Hepatocyte (in vitro differentiated cells): Measurements from ENCODE around the gene SYCE3. TPM values are rescaled to one million over a fixed set of nuclear protein-coding genes. Genes with fewer than 3 reads are reported as not detected.

Experiments used
- DNase-seq: peaks from one replicate; pipeline ENCODE4 v3.0.0-alpha.2; 2016; ENCODE audit warnings: low spot score
- H2AFZ ChIP-seq: fragments of 200-600 bp; sonication (generic); 2 replicates; pipeline ENCODE4 v1.6.0; 2016; ENCODE audit warnings: antibody characterized with exemption, mild to moderate bottlenecking
- H3K27ac ChIP-seq: fragments of 200-600 bp; sonication (generic); 2 replicates; pipeline ENCODE4 v1.5.1; 2016; ENCODE audit warnings: mild to moderate bottlenecking
- H3K27me3 ChIP-seq: fragments of 200-600 bp; sonication (generic); 2 replicates; pipeline ENCODE4 v1.6.1; 2016
- H3K36me3 ChIP-seq: fragments of 200-600 bp; sonication (generic); replicated peaks from 2 replicates; pipeline ENCODE4 v1.5.1; 2016; ENCODE audit warnings: low read depth; ENCODE audit not compliant: insufficient read depth
- H3K4me1 ChIP-seq: fragments of 200-600 bp; sonication (generic); 2 replicates; pipeline ENCODE4 v1.5.1; 2016; ENCODE audit warnings: mild to moderate bottlenecking, moderate library complexity; ENCODE audit not compliant: insufficient read depth
- H3K4me2 ChIP-seq: fragments of 200-600 bp; sonication (generic); 2 replicates; pipeline ENCODE4 v1.6.0; 2016
- H3K4me3 ChIP-seq: fragments of 200-600 bp; sonication (generic); 2 replicates; pipeline ENCODE4 v1.5.1; 2016; ENCODE audit warnings: mild to moderate bottlenecking
- H3K79me2 ChIP-seq: fragments of 200-600 bp; sonication (generic); 2 replicates; pipeline ENCODE4 v1.6.0; 2017; ENCODE audit warnings: mild to moderate bottlenecking
- H3K9me2 ChIP-seq: fragments of 200-600 bp; sonication (generic); replicated peaks from 2 replicates; pipeline ENCODE4 v1.6.0; 2017; ENCODE audit warnings: mild to moderate bottlenecking; ENCODE audit not compliant: insufficient read depth
- H3K9me3 ChIP-seq: fragments of 200-600 bp; sonication (generic); 2 replicates; pipeline ENCODE4 v1.5.1; 2016; ENCODE audit warnings: low read depth, mild to moderate bottlenecking
- H4K20me1 ChIP-seq: fragments of 200-600 bp; sonication (generic); 2 replicates; pipeline ENCODE4 v1.6.0; 2016; ENCODE audit warnings: mild to moderate bottlenecking; ENCODE audit not compliant: insufficient read depth, poor library complexity, severe bottlenecking
- CTCF ChIP-seq: fragments of 200-600 bp; sonication (generic); IDR thresholded peaks from 2 replicates; pipeline ENCODE4 v1.5.1; 2016; ENCODE audit warnings: antibody characterized with exemption, mild to moderate bottlenecking; ENCODE audit not compliant: poor library complexity
- EZH2 ChIP-seq: fragments of 200-600 bp; sonication (generic); IDR thresholded peaks from 2 replicates; pipeline ENCODE4 v1.6.1; 2016; ENCODE audit warnings: antibody characterized with exemption, mild to moderate bottlenecking, borderline replicate concordance
- EZH2phosphoT487 ChIP-seq: fragments of 200-600 bp; sonication (generic); IDR thresholded peaks from one replicate; pipeline ENCODE4 v1.6.1; 2018; ENCODE audit warnings: antibody characterized with exemption, mild to moderate bottlenecking, low read depth, moderate library complexity; ENCODE audit not compliant: unreplicated experiment, severe bottlenecking
- WGBS: methylation state at CpG from one replicate; pipeline ENCODE4 v1.1.6; 2016; ENCODE audit warnings: low lambda C conversion rate; ENCODE audit errors: missing lambda C conversion rate; 5-methylcytosine and 5-hydroxymethylcytosine counted together
- polyA plus RNA-seq: library from polyadenylated mRNA; unstranded; fragments of >200 nt; fragmentation: Nextera tagmentation; extraction: Ambion mirVana; gene quantifications from 2 replicates; pipeline ENCODE4 v1.2.1, GENCODE V29; 2016
- total RNA-seq: library from RNA; depleted of rRNA; stranded (reverse); fragments of >200 nt; gene quantifications from 2 replicates; pipeline ENCODE4 v1.2.3, GENCODE V29; 2014

SYCE3 gene
- total and polyA plus RNA-seq, 2 experiments from 2014 or later, result 1.4 TPM; not detected in 1

- TF ChIP-seq EZH2phosphoT487 (no peak), CTCF (no peak), EZH2 (no peak)
- H3K4me3 ChIP-seq, result no peak overlapping the region
- DNase-seq, result no peak
- no peaks in the 10 kb centered on the region for H3K27me3 ChIP-seq
- peaks cover 18% of the 10 kb centered on the region for H3K79me2 ChIP-seq
- H4K20me1 ChIP-seq, result peaks cover 3% of the 10 kb centered on the region
- H2AFZ ChIP-seq, result no peak overlapping the region
- H3K4me2 ChIP-seq, result no peak overlapping the region
- H3K27ac ChIP-seq, result no peak overlapping the region
- no peaks in the 10 kb centered on the region for H3K36me3 ChIP-seq
- peaks cover 11% of the 10 kb centered on the region for H3K4me1 ChIP-seq
- WGBS, result 97% methylated on average over 8 of the region's 8 CpGs
- H3K9me2 ChIP-seq, result no peaks in the 10 kb centered on the region
- H3K9me3 ChIP-seq, result no peaks in the 10 kb centered on the region
Measured at GRCh38 chr22:50578776-50579310, 16.1 kb upstream of the SYCE3 start.

DNA sequence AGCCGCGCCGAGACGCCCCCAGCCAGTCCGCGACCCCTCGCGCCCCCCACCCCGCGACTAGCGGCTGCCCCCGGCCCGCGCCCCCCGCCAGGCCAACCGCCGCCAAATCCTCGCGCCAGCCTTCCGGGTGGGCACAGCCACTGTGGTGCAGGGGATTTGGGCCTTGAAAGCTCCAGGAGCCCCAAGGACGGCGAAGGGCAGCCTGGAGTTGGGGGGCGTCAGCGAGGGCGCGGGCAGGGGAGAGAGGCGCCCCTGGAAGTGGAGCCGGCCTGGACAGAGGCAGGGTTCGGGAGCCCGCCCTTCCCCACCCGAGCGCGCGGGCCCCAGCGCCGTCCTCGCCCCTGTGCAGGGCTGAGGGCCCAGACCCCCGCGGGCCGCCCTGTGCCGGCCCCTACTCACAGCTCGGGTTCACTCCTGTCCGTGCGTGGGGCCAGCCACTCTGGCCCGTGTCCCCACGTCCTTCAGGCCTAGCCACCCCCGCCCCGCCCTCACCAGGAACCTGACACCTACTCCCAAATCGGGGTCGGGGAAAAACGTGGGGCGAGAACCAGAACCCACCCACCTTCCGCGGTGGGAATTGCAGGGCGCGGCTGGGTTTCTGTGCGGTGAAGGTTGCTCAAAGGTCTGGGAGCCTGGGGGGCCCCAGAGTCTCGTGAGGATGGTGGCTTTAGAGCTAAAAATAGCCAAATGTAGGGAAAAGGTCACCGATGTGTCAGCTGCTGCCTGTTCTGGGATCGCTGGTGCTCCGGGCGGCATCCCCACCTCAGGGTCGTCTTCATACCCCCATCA, 15.5 kb upstream of the SYCE3 start, which contains the start of gene CPT1B:
TSS of gene CPT1B (minus strand) at position 441 of the 789 bp plus-strand sequence. CDS start 512 bp downstream, outside the sequence.
- Histone ChIP-seq H3K27me3 (no peaks in the 10 kb centered on the region), H3K36me3 (no peaks in the 10 kb centered on the region), H3K79me2 (peaks cover 14% of the 10 kb centered on the region), H3K27ac (no peak within 1 kb of the TSS), H3K9me3 (no peaks in the 10 kb centered on the region), H3K9me2 (no peaks in the 10 kb centered on the region), H3K4me3 (no peak within 1 kb of the TSS), H3K4me2 (no peak within 1 kb of the TSS), H3K4me1 (peaks cover 7% of the 10 kb centered on the region), H2AFZ (no peak within 1 kb of the TSS), H4K20me1 (peaks cover 3% of the 10 kb centered on the region)
- WGBS, result 90% methylated on average over 30 of the region's 63 CpGs
- no peak for DNase-seq
- TF ChIP-seq CTCF, result no peak
- TF ChIP-seq EZH2phosphoT487, result no peak
- no peak for TF ChIP-seq EZH2

- no peak for DNase-seq
- Histone ChIP-seq H3K4me1 (peaks cover 7% of the 10 kb centered on the region), H3K9me2 (no peaks in the 10 kb centered on the region), H4K20me1 (peaks cover 3% of the 10 kb centered on the region), H3K36me3 (no peaks in the 10 kb centered on the region), H3K4me2 (no peak overlapping the region), H3K27ac (no peak overlapping the region), H3K27me3 (no peaks in the 10 kb centered on the region), H3K79me2 (peaks cover 14% of the 10 kb centered on the region), H2AFZ (no peak overlapping the region), H3K9me3 (no peaks in the 10 kb centered on the region), H3K4me3 (no peak overlapping the region)
- TF ChIP-seq EZH2 (no peak), EZH2phosphoT487 (no peak), CTCF (no peak)
- 97% methylated on average over 19 of the region's 23 CpGs for WGBS
Measured at GRCh38 chr22:50577697-50577986, 14.9 kb upstream of the SYCE3 start.
